Activated naive CD8-positive, alpha-beta T cell treated with anti-CD3 and anti-CD28 coated beads, Interleukin-2, amount 10 ng/mL, durations not matched to agents 7 days and 5 days (primary cell): ENCODE measurements around the gene UBASH3A. TPM values are rescaled to one million over a fixed set of nuclear protein-coding genes. Genes with fewer than 3 reads are reported as not detected.
"Not testable (repeated sequence)": the region's sequence is repeated elsewhere in the genome, so short reads cannot be mapped to it uniquely, and the experiment has no call there.

Experiments
- ATAC-seq: fragments of 150-1000 bp; cut with Tn5 transposase; one replicate; pipeline ENCODE4 v1.10.0; 2021; ENCODE audit warnings: low read depth, moderate library complexity
- POLR2A ChIA-PET: fragments of 350-600 bp; sonication (Branson Sonifier 250); formaldehyde crosslinking; loops from one replicate; lab custom pipeline; 2021; ENCODE audit warnings: antibody characterized with exemption; lab: Charles Lee
- DNase-seq: peaks from one replicate; pipeline ENCODE4 v3.0.0; 2021
- H3K27ac Mint-ChIP-seq: one replicate; pipeline ENCODE4 v1.8.0; 2022; ENCODE audit warnings: mild to moderate bottlenecking, mixed read lengths
- H3K27me3 Mint-ChIP-seq: one replicate; pipeline ENCODE4 v1.8.0; 2022; ENCODE audit warnings: mild to moderate bottlenecking, moderate library complexity, mixed read lengths
- H3K36me3 Mint-ChIP-seq: one replicate; pipeline ENCODE4 v1.8.0; 2021; ENCODE audit warnings: mild to moderate bottlenecking, mixed read lengths
- H3K4me1 Mint-ChIP-seq: one replicate; pipeline ENCODE4 v1.8.0; 2021; ENCODE audit warnings: mixed read lengths
- H3K4me3 Mint-ChIP-seq: one replicate; pipeline ENCODE4 v1.8.0; 2022; ENCODE audit warnings: mild to moderate bottlenecking, moderate library complexity, mixed read lengths
- H3K9me3 Mint-ChIP-seq: one replicate; pipeline ENCODE4 v1.8.0; 2021; ENCODE audit warnings: mixed read lengths
- total RNA-seq, 2 experiments: library from RNA; stranded (reverse); gene quantifications; one replicate each; pipeline ENCODE4 v1.2.3, GENCODE V29; 2021

The UBASH3A gene
- total RNA-seq, 2 experiments from 2014 or later: 77.8 to 80.2 TPM

DNA sequence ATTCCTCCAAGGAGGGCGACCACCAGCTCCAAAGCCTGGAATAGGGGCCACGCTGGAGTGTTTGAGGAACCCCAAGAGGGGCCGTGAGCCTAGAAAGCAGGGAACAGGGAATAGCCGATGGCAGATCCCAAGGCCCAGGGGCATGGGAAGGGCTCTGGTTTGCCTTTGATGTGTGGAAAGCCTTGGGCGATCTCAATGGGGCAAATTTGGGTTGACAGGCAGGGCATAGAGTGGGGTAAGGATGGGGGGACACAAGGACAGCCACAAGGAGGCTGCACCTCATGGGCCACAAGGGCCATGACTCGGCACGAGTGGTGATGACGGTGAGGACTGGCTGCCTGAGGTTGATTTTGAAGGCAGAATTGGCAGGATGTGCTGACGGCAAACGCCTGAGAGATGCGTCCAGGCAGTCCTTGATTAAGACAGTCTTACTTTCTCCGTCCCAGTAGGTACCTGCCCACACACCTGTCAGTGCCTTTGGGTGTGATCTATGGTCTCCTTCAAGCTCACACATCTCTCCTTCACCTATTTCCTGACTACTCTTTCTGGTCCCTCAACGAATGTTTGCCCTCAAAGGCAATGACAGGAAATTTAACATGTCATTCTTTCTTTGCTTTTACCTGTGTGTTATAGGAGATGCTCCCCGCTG lies 5.8 kb upstream of the UBASH3A start:
- Mint-ChIP-seq H3K36me3 (peaks cover 14% of the 10 kb centered on the region), H3K9me3 (peaks cover 6% of the 10 kb centered on the region), H3K4me3 (peak overlapping the region; percentile 55), H3K4me1 (peaks cover 45% of the 10 kb centered on the region), H3K27ac (peak overlapping the region; percentile 69), H3K27me3 (no peaks in the 10 kb centered on the region)
- POLR2A ChIA-PET: interaction anchor here (1.0 kb wide), 1 partner anchor 26 kb away, joined by 4 read pairs; no protein-coding TSS in a partner anchor
- no peak for DNase-seq
- peak; percentile 23 for ATAC-seq

- ATAC-seq (no peak), DNase-seq (no peak)
- Mint-ChIP-seq H3K27me3 (no peaks in the 10 kb centered on the region), H3K27ac (peak overlapping the region; percentile 69), H3K36me3 (peaks cover 14% of the 10 kb centered on the region), H3K4me1 (peaks cover 43% of the 10 kb centered on the region), H3K9me3 (peaks cover 6% of the 10 kb centered on the region), H3K4me3 (peak overlapping the region; percentile 55)
- POLR2A ChIA-PET: interaction anchor here (1.0 kb wide), 1 partner anchor 25 kb away, joined by 4 read pairs; no protein-coding TSS in a partner anchor
Observed at GRCh38 chr21:42398436-42399028, 5.2 kb upstream of the UBASH3A start.

DNA sequence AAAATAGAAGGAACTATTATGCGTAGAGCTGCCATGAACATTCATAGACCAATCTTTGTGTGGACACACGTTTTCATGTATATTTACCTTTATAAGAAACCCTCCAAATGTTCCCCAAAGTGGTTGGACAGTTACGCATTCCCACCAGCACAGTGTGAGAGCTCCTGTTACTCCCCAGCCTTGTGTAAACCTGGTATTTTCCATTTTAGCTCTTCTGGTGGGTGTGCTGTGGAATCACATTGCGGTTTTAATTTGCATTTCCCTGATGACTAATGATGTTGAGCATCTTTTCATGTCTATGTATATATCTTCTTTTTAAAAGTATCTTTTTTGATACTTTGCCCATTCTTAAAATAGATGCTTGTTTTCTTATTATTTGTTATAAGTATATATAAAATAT lies 3.2 kb upstream of the UBASH3A start:
- Mint-ChIP-seq H3K4me3 (no peak overlapping the region), H3K27me3 (no peaks in the 10 kb centered on the region), H3K9me3 (peaks cover 6% of the 10 kb centered on the region), H3K36me3 (peaks cover 21% of the 10 kb centered on the region), H3K27ac (no peak overlapping the region), H3K4me1 (peaks cover 43% of the 10 kb centered on the region)
- DNase-seq (no peak), ATAC-seq (no peak)
- POLR2A ChIA-PET: interaction anchor here (0.6 to 6.7 kb wide), 4 partner anchors 21 to 212 kb away, joined by 3 to 182 read pairs (median 4); no protein-coding TSS in a partner anchor

- Mint-ChIP-seq H3K9me3 (peaks cover 6% of the 10 kb centered on the region), H3K27me3 (no peaks in the 10 kb centered on the region), H3K4me3 (peak overlapping the region; percentile 10), H3K36me3 (peaks cover 23% of the 10 kb centered on the region), H3K4me1 (peaks cover 45% of the 10 kb centered on the region), H3K27ac (peak overlapping the region; percentile 89)
- DNase-seq: no peak
- POLR2A ChIA-PET: interaction anchor here (0.8 to 6.7 kb wide), 4 partner anchors 8 to 49 kb away, joined by 3 to 182 read pairs (median 30); no protein-coding TSS in a partner anchor
- no peak for ATAC-seq
Observed at GRCh38 chr21:42401154-42401553, 2.5 kb upstream of the UBASH3A start.

DNA sequence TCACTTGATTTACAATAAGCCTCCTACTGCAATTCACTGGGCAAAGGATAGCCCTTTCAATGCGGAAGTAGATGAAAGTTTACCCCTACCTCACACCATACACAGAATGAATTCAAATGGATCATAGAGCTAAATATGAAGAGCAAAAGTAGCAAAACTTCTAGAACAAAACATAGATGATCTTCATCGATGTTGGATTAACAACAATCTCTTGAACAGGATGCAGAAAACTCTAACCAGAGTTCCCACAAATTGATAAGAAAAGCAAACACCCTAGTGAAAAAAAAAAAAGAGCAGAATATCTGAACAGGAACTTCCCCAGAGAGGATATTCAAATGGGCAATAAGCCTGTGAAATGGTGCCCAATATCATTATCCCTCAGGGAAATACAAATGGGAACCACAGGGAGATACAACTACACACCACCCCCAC lies 1.9 kb upstream of the UBASH3A start:
- no peaks in the 10 kb centered on the region for H3K27me3 Mint-ChIP-seq
- ATAC-seq (no peak), DNase-seq (no peak)
- peaks cover 29% of the 10 kb centered on the region for H3K36me3 Mint-ChIP-seq
- POLR2A ChIA-PET: interaction anchor here (3.9 to 6.7 kb wide), 2 partner anchors 9 to 19 kb away, joined by 53 to 182 read pairs; no protein-coding TSS in a partner anchor
- peak overlapping the region; percentile 89 for H3K27ac Mint-ChIP-seq
- H3K4me1 Mint-ChIP-seq: peaks cover 50% of the 10 kb centered on the region
- H3K9me3 Mint-ChIP-seq: peaks cover 6% of the 10 kb centered on the region
- H3K4me3 Mint-ChIP-seq: peak overlapping the region; percentile 74

- Mint-ChIP-seq H3K9me3 (peaks cover 6% of the 10 kb centered on the region), H3K36me3 (peaks cover 41% of the 10 kb centered on the region), H3K27me3 (no peaks in the 10 kb centered on the region), H3K4me3 (peak overlapping the region; percentile 98), H3K4me1 (peaks cover 49% of the 10 kb centered on the region), H3K27ac (peak overlapping the region; percentile 98)
- ATAC-seq (peak; percentile 4), DNase-seq (no peak)
- POLR2A ChIA-PET: interaction anchor here (0.6 to 6.7 kb wide), 16 partner anchors 9 to 341 kb away, joined by 3 to 182 read pairs (median 5); partner anchors contain the start of gene TFF1
Observed at GRCh38 chr21:42404539-42404938, 837 bp downstream of the UBASH3A start.

DNA sequence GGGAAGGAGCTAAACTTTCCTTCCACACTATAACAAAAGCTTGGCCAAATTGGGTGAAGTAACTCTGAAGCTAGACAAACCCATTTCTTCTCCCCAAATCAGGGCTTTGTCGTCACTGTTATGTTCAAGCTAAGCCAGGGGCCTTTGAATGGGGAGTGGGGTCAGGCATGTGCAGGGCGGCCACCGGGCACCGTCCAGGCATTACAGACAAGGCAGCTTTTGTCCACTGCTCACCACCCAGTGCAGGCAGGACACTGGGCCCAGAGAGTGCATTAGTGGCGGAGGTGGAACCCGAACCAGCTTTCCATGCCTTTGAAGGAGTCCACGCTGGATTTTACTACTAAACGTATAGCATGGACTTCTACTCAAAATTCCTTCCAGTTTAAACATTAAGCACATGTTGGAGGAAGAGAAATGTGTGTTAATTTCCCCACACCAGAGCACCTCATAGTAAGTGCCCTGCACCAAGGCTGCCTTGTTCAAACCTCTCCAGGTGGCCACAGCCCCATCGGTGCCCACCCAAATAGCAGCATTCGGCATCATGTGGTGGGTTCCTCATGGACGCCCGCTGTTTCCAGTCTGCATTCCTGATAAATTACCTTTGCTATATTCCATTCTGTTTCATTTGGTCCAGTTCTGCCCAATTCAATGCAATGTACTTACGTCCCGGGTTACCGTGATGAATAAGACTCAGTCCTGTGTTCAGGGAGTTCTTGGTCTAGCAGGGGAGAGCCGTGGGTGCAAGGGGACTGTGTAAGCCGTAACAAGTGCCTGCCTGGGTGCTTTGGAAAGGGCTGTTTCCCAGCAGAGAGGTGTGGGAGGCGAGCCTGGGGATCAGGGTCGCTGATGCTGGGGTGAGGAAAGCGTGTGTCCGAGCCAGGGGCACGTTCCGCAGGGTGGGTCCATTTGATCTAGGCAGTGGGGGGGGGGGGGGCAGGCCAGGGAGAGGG lies 1.6 kb downstream of the UBASH3A start:
- Mint-ChIP-seq H3K4me3 (peak overlapping the region; percentile 98), H3K9me3 (peaks cover 6% of the 10 kb centered on the region), H3K27me3 (no peaks in the 10 kb centered on the region), H3K36me3 (peaks cover 44% of the 10 kb centered on the region), H3K27ac (peak overlapping the region; percentile 98), H3K4me1 (peaks cover 50% of the 10 kb centered on the region)
- POLR2A ChIA-PET: interaction anchor here (0.6 to 6.7 kb wide), 11 partner anchors 8 to 342 kb away, joined by 3 to 182 read pairs (median 7); partner anchors contain the start of gene TFF1
- DNase-seq: peak; percentile 39
- no peak for ATAC-seq

DNA sequence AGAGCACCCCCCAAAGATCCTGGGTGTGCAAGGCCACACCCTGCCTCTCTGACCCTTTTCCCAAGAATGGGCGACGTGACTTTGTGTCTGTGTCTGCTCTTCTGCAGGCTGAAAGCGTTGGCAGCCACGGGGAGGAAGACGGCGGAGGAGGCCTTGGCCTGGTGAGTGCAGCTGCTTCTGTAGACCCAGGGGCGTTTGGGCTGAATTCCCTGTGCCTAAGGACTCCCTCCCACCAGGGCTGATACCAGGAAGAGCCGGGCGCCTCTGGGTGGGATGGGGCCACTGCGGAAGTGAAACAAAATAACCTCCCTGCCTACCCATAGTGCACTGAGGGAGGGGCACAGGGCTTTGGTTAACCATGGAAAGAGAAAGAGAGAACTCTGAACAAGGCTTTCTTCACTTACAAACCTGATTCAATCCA lies 2.5 kb downstream of the UBASH3A start:
- Mint-ChIP-seq H3K4me1 (peaks cover 47% of the 10 kb centered on the region), H3K9me3 (peaks cover 6% of the 10 kb centered on the region), H3K4me3 (peak overlapping the region; percentile 98), H3K27ac (peak overlapping the region; percentile 98), H3K36me3 (peaks cover 44% of the 10 kb centered on the region), H3K27me3 (no peaks in the 10 kb centered on the region)
- ATAC-seq: peak; percentile 60
- POLR2A ChIA-PET: interaction anchor here (1.0 to 6.7 kb wide), 2 partner anchors 13 to 15 kb away, joined by 4 to 182 read pairs; no protein-coding TSS in a partner anchor
- DNase-seq: peak; percentile 65

- peaks cover 39% of the 10 kb centered on the region for H3K36me3 Mint-ChIP-seq
- peak overlapping the region; percentile 98 for H3K27ac Mint-ChIP-seq
- peaks cover 3% of the 10 kb centered on the region for H3K9me3 Mint-ChIP-seq
- peaks cover 41% of the 10 kb centered on the region for H3K4me1 Mint-ChIP-seq
- POLR2A ChIA-PET: interaction anchor here (0.6 to 6.7 kb wide), 3 partner anchors 14 to 110 kb away, joined by 3 to 182 read pairs (median 4); no protein-coding TSS in a partner anchor
- ATAC-seq: no peak
- H3K27me3 Mint-ChIP-seq: no peaks in the 10 kb centered on the region
- peak; percentile 23 for DNase-seq
- H3K4me3 Mint-ChIP-seq: peak overlapping the region; percentile 98
Observed at GRCh38 chr21:42406866-42407265, 3.2 kb downstream of the UBASH3A start.

DNA sequence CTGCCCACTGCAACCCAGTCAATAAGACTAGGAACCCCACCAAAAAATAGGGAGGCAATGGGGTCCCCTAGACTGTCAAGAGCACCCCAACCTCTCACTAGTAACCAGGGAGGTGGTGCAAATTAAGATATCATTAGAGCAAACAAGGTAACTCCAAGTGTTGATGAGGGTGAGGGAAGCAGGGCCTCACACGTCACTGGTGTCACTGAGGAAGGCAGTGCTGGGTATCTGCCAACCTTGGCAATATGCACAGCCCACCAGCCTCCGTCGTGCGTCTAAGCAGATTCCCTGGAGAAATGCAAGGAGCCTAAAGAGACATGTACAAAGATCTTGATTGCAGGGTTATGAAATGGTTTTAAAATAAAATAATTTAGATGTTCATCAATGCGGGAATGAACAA lies 3.8 kb downstream of the UBASH3A start:
- DNase-seq (peak; percentile 23), ATAC-seq (no peak)
- H3K36me3 Mint-ChIP-seq: peaks cover 37% of the 10 kb centered on the region
- POLR2A ChIA-PET: interaction anchor here (0.6 to 6.7 kb wide), 2 partner anchors 14 to 111 kb away, joined by 3 to 182 read pairs; no protein-coding TSS in a partner anchor
- H3K27me3 Mint-ChIP-seq: no peaks in the 10 kb centered on the region
- peak overlapping the region; percentile 98 for H3K27ac Mint-ChIP-seq
- H3K4me1 Mint-ChIP-seq: peaks cover 38% of the 10 kb centered on the region
- H3K4me3 Mint-ChIP-seq: peak overlapping the region; percentile 98
- no peaks in the 10 kb centered on the region for H3K9me3 Mint-ChIP-seq

DNA sequence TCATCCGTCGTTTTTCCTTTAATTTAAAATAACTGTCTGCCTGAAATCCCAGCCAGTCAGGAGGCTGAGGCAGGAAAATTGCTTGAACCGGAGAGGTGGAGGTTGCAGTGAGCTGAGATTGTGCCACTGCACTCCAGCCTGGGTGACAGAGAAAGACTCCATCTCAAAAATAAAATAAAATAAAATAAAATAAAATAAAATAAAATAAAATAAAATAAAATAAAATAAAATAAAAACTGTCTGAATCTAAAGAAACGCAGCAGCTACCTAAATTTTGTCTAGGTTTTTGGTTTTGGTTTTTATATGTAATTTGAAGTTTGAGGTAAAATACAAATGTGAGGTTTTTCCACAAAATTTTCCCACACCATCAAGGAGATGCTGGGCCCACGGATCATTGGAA lies 5.0 kb downstream of the UBASH3A start:
- H3K27me3 Mint-ChIP-seq, ATAC-seq, H3K27ac Mint-ChIP-seq, DNase-seq, H3K9me3 Mint-ChIP-seq, H3K4me3 Mint-ChIP-seq: not testable (repeated sequence)
- H3K36me3 Mint-ChIP-seq: peaks cover 39% of the 10 kb centered on the region
- peaks cover 34% of the 10 kb centered on the region for H3K4me1 Mint-ChIP-seq
- POLR2A ChIA-PET: interaction anchor here (1.7 kb wide), 1 partner anchor 13 kb away, joined by 6 read pairs; no protein-coding TSS in a partner anchor

DNA sequence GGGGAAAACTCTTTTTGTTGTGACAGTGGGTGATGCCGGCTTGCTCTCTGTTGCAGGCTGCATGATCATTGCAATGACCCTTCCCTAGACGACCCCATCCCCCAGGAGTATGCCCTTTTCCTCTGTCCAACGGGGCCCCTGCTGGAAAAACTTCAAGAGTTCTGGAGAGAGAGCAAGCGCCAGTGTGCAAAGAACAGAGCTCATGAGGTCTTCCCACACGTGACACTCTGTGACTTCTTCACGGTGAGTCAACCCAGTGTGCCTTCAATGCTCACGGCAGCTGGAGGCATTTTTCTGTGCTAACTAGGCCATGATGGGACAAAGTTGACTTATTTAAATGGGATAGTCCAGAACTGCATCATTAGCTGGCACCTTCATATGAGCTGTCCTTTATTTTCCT lies 5.7 kb downstream of the UBASH3A start:
- Mint-ChIP-seq H3K27ac (peak overlapping the region; percentile 35), H3K4me3 (no peak overlapping the region), H3K4me1 (peaks cover 40% of the 10 kb centered on the region), H3K27me3 (no peaks in the 10 kb centered on the region), H3K9me3 (no peaks in the 10 kb centered on the region), H3K36me3 (peaks cover 44% of the 10 kb centered on the region)
- ATAC-seq (no peak), DNase-seq (peak; percentile 17)
- POLR2A ChIA-PET: interaction anchor here (1.2 to 1.7 kb wide), 2 partner anchors 12 to 16 kb away, joined by 4 to 6 read pairs; no protein-coding TSS in a partner anchor
